D721Med (cell line): ENCODE data around the gene IQCM.
"Not testable (repeated sequence)": the region's sequence is repeated elsewhere in the genome, so short reads cannot be mapped to it uniquely, and the experiment has no call there.

Source experiments
- DNase-seq: peaks from one replicate; pipeline ENCODE4 v3.0.0; 2011; ENCODE audit warnings: low spot score; ENCODE audit not compliant: insufficient read length
- FAIRE-seq: peaks from 2 replicates; lab custom pipeline; 2011; peaks lifted over from hg19 to GRCh38; lab: Jason Lieb, UNC
- TF ChIP-seq, protein P1 (sequence below): IDR thresholded peaks from 2 replicates; pipeline ENCODE4 v1.5.1; 2012; ENCODE audit warnings: mild to moderate bottlenecking, control low read depth; ENCODE audit not compliant: insufficient read depth; ENCODE audit errors: missing control alignments

Gene IQCM

DNA sequence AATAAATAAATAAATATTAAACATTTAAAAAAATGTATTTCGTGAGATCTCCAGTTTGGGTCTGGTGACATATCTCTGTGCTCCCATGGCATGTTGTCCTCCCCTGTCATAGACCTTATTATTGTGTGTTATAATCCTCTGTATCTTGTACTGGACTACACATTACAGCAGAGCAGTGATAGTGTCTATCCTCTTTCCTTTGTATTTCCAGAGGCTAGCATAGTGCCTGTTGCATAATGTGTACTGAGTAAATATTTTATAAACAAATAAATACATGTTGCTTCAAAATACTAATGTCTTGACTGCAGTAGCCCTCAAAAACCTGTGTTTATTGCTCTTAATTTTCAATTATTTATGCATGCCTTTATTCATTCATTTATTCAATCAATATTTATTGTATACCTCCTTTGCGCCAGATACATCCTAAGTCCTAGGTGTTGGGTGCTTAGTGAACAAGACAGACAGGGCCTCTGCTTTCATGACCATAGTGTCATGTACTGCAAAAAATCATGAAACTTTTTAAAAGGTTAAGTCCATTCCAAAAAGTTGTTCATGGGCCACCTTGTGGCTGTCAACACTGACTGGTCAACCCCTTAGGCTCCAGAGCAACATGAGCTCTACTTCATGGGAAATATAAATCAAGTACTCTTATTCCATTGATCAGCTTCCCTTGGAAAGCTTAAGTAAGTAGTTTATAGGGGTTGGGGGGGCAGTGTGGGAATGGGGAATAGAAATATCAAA, 303.9 kb downstream of the IQCM start:
- TF ChIP-seq, protein P1, sequence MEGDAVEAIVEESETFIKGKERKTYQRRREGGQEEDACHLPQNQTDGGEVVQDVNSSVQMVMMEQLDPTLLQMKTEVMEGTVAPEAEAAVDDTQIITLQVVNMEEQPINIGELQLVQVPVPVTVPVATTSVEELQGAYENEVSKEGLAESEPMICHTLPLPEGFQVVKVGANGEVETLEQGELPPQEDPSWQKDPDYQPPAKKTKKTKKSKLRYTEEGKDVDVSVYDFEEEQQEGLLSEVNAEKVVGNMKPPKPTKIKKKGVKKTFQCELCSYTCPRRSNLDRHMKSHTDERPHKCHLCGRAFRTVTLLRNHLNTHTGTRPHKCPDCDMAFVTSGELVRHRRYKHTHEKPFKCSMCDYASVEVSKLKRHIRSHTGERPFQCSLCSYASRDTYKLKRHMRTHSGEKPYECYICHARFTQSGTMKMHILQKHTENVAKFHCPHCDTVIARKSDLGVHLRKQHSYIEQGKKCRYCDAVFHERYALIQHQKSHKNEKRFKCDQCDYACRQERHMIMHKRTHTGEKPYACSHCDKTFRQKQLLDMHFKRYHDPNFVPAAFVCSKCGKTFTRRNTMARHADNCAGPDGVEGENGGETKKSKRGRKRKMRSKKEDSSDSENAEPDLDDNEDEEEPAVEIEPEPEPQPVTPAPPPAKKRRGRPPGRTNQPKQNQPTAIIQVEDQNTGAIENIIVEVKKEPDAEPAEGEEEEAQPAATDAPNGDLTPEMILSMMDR = no peak

DNA sequence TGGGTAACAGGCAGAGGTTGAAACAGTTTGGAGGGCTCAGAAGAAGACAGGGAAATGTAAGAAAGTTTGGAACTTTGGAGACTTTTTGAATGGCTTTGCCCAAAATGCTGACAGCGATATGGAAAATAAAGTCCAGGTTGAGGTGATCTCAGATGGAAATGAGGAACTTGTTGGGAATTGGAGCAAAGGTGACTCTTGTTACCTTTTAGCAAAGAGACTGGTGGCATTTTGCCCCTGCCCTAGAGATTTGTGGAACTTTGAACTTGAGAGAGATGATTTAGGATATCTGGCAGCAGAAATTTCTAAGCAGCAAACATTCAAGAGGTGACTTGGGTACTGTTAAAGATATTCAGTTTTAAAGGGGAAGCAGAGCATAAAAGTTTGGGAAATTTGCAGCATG, 308.3 kb downstream of the IQCM start:
- FAIRE-seq, DNase-seq: not testable (repeated sequence)

More for the DNA sequence above, 303.9 kb downstream of the IQCM start:
- DNase-seq (no peak), FAIRE-seq (no peak)

DNA sequence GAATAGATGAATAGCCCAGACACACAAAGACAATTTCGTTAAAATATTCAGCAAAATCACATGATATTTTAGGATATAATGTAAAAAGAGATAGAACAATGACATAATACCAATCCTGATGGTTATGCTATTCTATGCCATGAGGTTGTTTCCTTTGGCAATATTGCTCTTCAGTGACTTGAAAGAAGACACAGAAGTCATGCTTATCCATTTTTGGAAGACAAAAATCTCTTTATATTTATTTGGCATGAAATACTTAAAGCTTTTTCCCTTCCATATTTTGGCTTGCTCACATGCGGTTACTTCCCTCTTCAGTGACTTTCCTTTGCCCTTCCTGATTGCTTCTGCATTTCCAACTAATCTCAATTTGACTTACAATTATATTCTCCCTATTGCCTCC, 314.8 kb downstream of the IQCM start:
- TF ChIP-seq, protein P1 = no peak
- FAIRE-seq (no peak), DNase-seq (no peak)

DNA sequence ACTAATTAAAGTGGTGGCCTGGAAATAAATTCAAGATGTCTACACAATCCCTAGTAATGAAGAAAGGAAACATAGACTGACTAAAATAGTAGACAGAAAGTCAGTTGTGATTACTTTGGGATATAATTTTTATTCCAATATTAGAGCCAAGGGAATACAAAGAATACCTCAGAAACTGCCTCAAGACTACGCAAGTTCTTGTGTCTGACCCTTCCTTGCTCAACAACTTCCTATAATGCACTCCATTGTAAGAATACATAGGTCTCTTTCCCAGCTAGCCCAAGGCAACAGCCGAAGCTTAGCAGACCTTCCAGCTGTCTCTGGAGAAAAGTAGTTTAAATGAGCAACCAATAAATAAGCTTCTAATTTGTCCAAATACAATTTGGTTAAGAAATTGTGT, 315.9 kb downstream of the IQCM start:
- TF ChIP-seq, protein P1 = no peak
- no peak for DNase-seq
- FAIRE-seq = no peak

DNA sequence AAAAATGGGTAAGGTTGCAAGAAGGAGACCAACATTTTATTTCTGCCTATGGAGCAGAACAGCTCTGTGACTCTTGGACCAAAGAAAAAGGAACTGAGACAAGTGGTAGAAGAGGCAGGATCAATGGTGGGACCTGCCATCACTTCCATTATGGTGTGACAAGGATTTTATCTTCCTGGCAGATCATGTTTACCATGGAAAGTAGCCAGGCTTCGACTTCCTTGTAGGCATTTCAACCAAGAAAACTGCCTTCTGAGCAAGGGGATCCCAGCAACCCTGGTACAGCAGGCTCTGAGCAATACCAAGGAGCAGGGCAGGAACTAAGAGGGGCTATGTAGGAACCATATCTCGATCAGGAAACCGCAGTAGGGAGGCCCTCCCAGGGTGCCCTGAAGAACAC, 317.4 kb downstream of the IQCM start:
- DNase-seq (no peak), FAIRE-seq (no peak)
- TF ChIP-seq, protein P1 = no peak

DNA sequence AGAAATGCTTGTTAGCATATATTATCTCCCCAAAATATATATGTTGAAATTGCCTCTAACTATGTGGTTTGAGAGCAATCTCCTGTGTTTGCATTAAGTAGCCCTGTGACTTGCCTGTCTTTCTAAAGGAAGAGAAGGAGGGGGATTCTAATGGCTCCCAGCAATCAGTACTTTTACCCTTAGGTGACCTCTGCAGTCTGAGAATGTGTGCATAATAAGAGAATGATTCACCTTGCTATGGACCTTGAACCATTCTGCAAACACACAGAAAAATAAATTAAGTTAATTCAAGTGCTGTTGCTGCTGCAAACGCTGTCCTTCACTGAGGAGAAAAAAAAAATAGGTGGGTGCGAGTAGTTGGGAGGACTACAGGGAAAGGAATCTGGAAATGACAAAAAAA, 322.2 kb downstream of the IQCM start:
- DNase-seq (no peak), FAIRE-seq (no peak)
- TF ChIP-seq, protein P1 = no peak

DNA sequence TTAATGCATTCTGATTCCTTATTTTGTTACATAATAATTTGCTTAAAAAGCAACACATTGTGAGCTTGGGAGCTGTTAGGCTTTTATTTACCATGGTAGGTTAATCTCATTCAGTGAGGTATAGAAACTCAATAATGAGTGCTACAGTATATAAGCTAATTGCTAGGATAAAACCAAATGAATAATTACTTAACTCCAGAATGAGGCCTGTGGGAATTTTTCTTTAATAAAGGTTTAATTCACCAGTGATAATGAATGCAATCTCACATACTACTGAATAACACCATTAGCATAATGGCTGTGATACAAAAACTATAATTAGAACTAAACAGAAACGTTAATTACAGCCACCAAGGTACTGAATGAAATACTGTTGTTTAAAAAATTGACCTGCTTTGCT, 326.3 kb downstream of the IQCM start:
- TF ChIP-seq, protein P1 = no peak
- FAIRE-seq (no peak), DNase-seq (no peak)
